NCI-H1694 treated with DMSO at 0.1 percent for 48 hours (cell line): ENCODE results near the gene SPTSSA.
"Not testable (repeated sequence)": the region's sequence is repeated elsewhere in the genome, so short reads cannot be mapped to it uniquely, and the experiment has no call there.

Source experiments
- DNase-seq: peaks from one replicate; lab custom pipeline; 2025; lab: John Stamatoyannopoulos, UW

The SPTSSA gene

DNA sequence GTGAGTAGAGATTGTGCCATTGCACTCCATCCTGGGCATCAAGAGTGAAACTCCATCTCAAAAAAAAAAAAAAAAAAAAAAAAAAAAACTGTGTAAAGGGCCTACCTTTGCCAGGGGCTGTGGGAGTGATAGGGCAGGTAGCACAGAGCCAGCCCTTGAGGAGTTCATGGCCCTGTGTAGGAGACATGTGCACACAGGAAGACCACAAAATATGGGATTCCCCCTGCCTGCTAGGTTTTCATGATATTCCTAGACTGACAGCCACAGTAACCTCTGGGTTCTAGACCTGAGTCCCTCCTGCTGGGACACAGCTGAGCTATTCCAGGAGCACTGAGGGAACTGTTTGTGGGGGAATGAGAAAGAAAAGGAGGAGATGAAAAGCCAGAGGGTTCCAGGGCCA lies 8.3 kb upstream of the SPTSSA start:
- no peak for DNase-seq

- no peak for DNase-seq
Measured at GRCh38 chr14:34466691-34467090, 4.7 kb upstream of the SPTSSA start.

DNA sequence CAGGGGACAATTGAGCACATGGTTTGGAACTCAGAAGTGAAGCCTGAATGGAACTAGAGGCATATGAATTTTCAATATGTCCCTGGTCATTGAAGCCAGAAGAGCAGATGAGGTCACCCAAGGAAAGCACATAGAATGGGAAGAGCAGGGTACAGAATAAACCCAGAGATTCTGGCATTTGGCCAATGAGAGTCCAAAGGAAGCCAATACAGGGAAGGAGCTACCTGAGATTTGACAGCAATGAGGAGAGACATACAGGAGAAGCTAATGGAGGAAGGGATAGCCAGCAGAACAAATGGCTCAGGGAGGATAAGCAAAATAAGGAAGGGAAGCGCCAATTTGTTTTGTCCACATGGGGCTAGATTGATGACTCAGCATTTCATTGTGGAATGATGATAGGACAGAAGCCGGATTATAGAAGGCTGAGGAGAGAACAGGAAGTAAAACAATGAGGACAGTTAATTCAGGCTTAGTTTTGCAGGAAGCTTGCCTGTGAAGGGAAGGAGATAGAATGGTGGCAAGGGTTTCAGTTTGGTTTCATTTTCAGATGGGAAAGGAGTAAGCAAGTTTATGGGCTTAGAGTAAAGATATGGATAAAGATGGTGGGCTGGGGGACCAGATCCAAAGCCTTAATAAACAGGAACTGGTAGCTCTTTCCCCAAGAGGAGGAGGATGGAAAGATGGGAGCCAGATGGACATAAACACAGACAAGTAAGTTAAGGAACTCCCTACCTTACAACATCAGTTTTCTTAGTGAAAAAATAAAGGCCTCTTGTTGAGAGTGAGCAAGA lies 3.2 kb upstream of the SPTSSA start:
- no peak for DNase-seq

- DNase-seq: no peak
Measured at GRCh38 chr14:34463598-34463961, 1.5 kb upstream of the SPTSSA start.

DNA sequence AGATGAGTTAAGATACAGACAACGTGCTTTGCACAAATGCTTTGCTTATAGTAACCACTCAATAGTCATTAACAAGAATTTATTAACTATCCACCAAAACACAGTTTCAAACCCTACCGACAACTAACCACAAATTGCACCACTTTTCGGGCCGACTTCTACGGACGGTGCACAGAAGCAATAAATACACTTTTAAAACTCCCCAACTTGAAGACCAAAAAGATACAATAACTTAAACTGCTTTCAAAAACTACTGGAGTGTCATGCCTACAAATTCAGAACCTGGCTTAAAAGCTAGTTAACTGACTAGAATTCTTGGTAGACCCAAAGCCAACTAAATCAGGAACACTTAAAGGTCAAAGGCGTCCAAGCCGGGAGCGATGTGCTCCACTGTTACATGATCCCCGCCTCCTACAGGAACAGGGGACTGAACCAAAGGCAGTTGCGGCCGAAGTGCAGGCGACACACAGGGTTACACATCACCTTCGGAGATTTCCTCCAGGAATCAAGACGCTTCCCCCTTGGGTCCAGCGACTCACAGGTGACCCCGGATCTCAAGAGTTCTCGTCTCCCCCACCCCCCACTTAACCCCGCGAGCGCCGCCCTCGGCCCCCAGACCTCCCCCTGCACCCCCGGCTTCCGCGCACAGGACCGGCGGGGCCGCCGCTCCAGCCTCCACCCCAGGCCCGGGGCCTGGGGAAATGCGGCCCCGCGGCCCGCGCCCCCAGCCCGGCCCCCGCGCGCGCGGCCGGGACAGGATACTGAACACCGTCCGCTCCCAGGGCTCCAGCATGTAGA lies 507 bp downstream of the SPTSSA start:
- peak; percentile 22 for DNase-seq

GRCh38 chr14:34460841-34461240 lies 1.2 kb downstream of the SPTSSA start:
- DNase-seq: no peak

DNA sequence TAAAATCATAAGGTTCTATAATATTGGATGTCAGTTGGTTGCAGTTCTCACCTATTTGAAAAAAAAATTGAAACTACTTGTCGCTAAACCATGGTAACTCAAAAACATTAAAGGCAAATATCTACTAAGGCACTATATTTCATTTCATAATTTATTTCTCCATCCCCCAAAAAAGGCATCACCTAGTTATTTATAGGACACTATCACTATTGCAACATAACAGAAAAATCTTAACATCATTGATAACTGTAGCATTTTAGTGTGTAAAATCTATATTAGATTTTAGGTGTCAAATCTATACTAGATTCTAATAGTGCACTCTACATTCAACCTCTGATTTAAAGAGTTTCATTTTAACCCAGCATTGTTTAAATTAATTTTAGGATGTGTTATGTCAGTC lies 1.7 kb downstream of the SPTSSA start:
- no peak for DNase-seq

GRCh38 chr14:34457186-34457585 lies 4.9 kb downstream of the SPTSSA start:
- no peak for DNase-seq

DNA sequence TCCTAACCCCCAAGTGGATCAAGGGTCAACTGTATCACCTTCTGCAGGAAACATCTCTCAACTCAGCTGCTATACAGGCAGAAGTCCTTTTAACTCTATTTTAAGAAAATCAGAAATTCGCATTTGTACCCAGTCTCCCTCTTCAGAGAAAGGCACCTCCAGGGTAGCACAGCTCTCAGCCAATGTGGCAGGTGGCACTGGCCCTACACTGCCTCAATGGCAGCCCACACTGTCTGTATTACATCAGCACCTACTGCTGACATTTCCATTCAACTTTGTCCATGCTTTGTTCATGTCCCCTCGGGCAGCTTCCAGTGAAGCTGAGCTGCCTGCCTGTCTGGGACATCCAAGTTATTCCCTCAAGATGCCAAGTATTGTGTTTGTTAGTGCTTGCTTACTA lies 8.8 kb downstream of the SPTSSA start:
- DNase-seq: no peak

DNA sequence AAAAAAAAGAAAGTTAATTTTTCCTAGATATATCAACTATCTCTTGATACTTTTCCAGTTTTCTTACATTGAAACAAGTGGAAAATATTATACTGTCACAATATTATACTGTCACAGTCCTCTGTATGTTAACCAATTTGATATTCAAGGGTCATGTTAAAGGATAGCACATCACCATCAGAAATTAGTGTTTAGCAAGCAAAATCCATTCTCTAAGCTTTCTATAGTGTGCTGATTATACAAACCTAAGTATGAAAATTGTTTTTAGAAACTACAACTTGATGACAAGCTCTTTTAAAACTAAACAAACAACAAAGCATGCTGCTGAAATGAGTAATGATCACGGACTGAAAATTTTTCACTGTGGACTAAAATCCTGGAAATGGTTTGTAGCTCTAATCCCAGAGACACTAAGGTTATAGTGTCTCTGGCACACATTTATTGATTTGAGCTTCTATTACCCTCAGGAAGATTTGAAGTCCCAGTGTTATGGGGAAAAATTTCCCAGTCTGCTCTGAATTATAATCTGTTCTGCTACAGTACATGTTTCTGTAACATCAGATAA lies 9.7 kb downstream of the SPTSSA start:
- DNase-seq: no peak

GRCh38 chr14:34450958-34451357 lies 11.1 kb downstream of the SPTSSA start:
- no peak for DNase-seq

DNA sequence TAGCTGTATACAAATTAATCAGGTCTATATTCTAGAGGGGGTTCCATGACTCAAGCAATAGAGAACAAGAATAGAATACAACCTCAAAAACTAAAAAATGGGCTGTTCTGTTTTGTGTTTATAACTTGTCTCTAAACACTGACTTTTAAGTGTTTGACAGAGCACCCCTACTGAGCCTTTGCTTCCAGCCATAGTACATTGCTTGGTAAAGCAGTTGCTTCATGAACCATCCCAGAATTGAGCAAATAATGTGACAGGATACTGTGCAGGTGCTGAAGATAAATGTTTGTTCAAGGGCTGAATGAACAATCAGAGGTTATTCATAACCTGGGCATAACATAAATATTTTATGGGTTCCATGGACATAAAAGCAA lies 11.5 kb downstream of the SPTSSA start:
- DNase-seq: no peak

DNA sequence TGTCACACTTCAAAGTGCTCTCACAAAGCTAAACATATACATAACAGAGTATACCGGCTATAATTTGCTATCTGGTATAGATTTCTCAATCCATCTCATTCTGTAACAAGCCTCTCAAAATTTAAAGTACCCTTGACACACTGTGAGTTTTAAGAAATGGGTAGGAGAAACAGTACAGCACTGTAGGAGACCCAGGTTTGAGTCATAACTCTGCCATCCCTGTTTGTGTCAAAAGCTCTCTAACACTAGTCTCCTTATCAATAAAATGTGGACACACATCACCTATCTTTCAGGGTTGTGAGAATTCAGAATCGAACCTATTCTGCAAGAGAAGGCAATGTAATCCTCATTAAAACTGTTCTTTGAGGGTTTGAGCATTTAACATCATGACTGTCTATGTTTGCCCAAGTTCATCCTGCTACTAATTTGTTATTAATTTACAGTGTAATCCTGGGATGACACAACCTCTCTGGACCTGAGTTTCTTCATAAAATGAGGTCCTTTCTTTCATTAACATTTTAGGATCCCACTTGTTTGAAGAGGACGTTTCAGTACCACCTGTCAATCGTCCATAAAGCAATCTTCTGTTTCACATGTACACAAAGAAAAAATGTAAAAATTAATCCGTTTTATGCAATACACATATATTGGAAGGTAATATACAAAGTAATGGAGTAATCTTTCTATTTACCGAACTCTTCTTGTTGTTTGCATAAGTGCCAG lies 12.1 kb downstream of the SPTSSA start:
- DNase-seq: no peak

- no peak for DNase-seq
Measured at GRCh38 chr14:34439090-34439489, 22.9 kb downstream of the SPTSSA start.

- DNase-seq: no peak
Measured at GRCh38 chr14:34438438-34438837, 23.6 kb downstream of the SPTSSA start.

DNA sequence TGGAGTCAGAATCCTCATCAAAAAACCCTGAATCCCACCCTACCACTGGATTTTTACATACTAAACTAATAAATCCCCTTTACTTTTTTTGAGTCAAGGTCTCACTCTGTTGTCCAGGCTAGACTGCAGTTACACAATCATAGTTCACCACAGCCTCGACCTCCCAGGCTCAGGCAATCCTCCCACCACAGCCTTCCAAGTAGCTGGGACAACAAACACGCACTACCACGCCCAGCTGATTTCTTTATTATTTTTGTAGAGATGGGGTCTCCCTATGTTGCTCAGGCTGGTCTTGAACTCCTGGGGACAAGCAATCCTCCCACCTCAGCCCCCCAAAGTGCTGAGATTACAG lies 24.3 kb downstream of the SPTSSA start:
- DNase-seq: no peak

DNA sequence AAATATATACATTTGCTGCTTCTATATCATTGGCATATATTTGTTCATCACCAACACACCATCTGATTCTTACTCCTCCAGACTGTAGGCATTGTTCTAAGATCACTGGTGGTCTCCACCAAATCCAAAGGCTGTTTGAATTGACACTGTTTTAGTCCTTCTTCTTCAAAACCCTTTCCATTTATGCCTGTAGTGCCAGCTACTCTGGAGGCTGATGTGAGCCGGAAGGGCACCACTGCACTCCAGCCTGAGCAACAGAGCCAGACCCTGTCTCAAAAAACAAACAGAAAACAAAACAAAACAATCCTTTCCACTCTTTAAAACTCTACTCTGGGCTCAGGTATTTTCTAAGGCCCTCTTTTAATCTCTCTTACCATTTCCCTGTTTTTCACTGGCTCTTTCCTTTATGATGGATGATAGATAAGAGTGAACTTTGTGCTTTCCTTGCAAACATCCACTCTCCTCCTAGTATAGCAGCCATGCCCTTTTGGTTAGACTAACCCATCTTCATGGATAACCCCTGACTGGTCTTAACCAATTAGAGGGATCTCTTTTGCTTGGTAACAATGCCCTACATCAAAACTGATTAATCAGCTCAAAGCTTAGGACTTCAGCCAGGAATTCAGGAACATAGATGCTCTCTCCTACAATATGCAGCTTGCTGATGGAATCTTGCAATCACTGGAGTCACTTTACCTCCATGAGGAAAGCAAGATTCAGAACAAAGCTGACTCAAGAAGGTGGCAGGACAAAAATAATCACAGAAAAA lies 24.9 kb downstream of the SPTSSA start:
- no peak for DNase-seq

DNA sequence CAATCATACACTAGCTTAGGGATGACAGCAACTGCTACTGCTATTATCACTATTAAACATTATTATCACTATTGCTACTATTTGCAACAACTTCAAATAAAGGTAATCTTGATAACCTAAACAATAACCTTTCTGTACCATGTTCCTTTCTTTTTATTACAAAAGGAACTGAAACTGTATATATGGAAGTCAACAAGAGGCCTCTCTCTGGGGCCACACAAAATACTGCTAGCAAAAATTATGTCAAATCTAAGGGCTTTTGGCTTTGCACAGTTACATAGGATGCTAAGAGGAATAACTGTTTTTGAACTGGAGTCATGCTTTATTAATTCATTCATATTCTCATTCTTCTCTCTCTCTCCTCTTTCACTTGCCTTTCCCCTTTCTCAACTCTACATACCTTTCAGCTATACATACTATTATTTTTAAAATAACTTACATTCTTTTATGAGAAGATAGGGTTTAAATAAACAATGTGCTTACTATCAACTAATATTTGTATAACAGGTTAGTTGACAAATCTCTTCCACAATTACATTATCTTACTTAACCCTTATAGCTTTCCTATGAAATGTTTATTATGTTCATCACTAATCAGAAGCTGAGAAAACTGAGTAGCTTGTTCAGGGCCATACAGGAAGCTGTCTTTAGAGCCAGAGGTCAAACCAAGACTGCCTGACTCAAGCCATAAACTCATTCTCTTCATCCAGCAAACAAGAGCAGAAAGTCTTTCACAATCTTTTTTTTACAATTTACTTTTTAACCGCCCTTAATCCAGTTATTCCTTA lies 25.7 kb downstream of the SPTSSA start:
- DNase-seq: no peak

DNA sequence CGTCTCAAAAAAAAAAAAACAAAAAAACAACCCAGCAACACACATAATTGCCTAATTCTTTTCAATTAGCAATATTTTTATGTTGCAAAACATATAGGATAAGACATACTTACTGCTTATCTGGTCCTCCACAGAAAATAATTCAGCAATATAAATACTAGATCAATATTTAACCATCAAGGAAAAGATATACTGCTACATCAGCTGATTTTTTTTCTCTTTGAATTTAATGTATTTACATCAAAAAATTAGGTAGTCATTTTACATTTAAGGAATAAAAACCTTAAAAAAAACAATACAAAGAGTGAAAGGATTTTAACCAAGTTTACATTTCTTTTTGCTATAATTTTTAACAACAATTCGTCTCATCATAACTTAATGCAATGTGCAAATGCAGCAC lies 28.1 kb downstream of the SPTSSA start:
- DNase-seq: no peak

GRCh38 chr14:34428102-34428466 lies 34.0 kb downstream of the SPTSSA start:
- not testable (repeated sequence) for DNase-seq
